Astrocyte (in vitro differentiated cells and primary cell): ENCODE data around the gene SIRPG. TPM values are rescaled to one million over a fixed set of nuclear protein-coding genes. Genes with fewer than 3 reads are reported as not detected.
A peak's percentile ranks its signal among the peaks of the same experiment; 100 is the strongest.

Experiments used
- DNase-seq: peaks from one replicate; pipeline ENCODE4 v3.0.0-alpha.2; 2010; ENCODE audit warnings: low read depth
- FAIRE-seq: peaks from 2 replicates; lab custom pipeline; 2011; peaks lifted over from hg19 to GRCh38; lab: Jason Lieb, UNC
- H2AFZ ChIP-seq: 2 replicates; pipeline ENCODE4 v1.6.0; 2012; ENCODE audit warnings: low read depth, low read length, inconsistent platforms
- H3K27ac ChIP-seq: 2 replicates; pipeline ENCODE4 v1.5.1; 2011; ENCODE audit warnings: low read depth, low read length, inconsistent platforms
- H3K27me3 ChIP-seq: 2 replicates; pipeline ENCODE4 v1.6.0; 2011; ENCODE audit warnings: low read length, inconsistent platforms; ENCODE audit not compliant: insufficient read depth
- H3K36me3 ChIP-seq: 2 replicates; pipeline ENCODE4 v1.5.1; 2011; ENCODE audit warnings: low read length, inconsistent platforms; ENCODE audit not compliant: insufficient read depth
- H3K4me1 ChIP-seq: 2 replicates; pipeline ENCODE4 v1.5.1; 2011; ENCODE audit warnings: low read length, inconsistent platforms; ENCODE audit not compliant: insufficient read depth
- H3K4me2 ChIP-seq: 2 replicates; pipeline ENCODE4 v1.6.0; 2012; ENCODE audit warnings: low read length, inconsistent platforms
- H3K4me3 ChIP-seq: 2 replicates; pipeline ENCODE4 v1.5.1; 2011; ENCODE audit warnings: low read depth, mild to moderate bottlenecking, low read length, inconsistent platforms; ENCODE audit not compliant: insufficient read depth
- H3K79me2 ChIP-seq: 2 replicates; pipeline ENCODE4 v1.6.0; 2012; ENCODE audit warnings: mild to moderate bottlenecking, low read length, inconsistent platforms; ENCODE audit not compliant: insufficient read depth
- H3K9ac ChIP-seq: 2 replicates; pipeline ENCODE4 v1.6.0; 2012; ENCODE audit warnings: mild to moderate bottlenecking, low read length, inconsistent platforms
- H3K9me3 ChIP-seq: 2 replicates; pipeline ENCODE4 v1.5.1; 2012; ENCODE audit warnings: low read depth, mild to moderate bottlenecking, low read length, inconsistent platforms; ENCODE audit not compliant: insufficient read depth
- H4K20me1 ChIP-seq: 2 replicates; pipeline ENCODE4 v1.6.0; 2012; ENCODE audit warnings: low read length, inconsistent platforms; ENCODE audit not compliant: insufficient read depth
- H3K27ac Mint-ChIP-seq: one replicate; pipeline ENCODE4 v1.8.0; 2021; ENCODE audit warnings: mild to moderate bottlenecking, mixed read lengths; ENCODE audit not compliant: unreplicated experiment
- H3K27me3 Mint-ChIP-seq: one replicate; pipeline ENCODE4 v1.8.0; 2021; ENCODE audit warnings: low read depth, mixed read lengths; ENCODE audit not compliant: unreplicated experiment
- H3K36me3 Mint-ChIP-seq: one replicate; pipeline ENCODE4 v1.8.0; 2021; ENCODE audit warnings: low read depth, mixed read lengths; ENCODE audit not compliant: unreplicated experiment
- H3K4me1 Mint-ChIP-seq: one replicate; pipeline ENCODE4 v1.8.0; 2021; ENCODE audit warnings: low read depth, mixed read lengths; ENCODE audit not compliant: unreplicated experiment
- H3K4me3 Mint-ChIP-seq: one replicate; pipeline ENCODE4 v1.8.0; 2021; ENCODE audit warnings: mild to moderate bottlenecking, moderate library complexity, mixed read lengths; ENCODE audit not compliant: unreplicated experiment
- H3K9me3 Mint-ChIP-seq: one replicate; pipeline ENCODE4 v1.8.0; 2021; ENCODE audit warnings: mild to moderate bottlenecking, mixed read lengths; ENCODE audit not compliant: unreplicated experiment
- CTCF ChIP-seq: IDR thresholded peaks from 2 replicates; pipeline ENCODE4 v1.5.1; 2011; ENCODE audit warnings: low read depth, mild to moderate bottlenecking, inconsistent platforms, low read length, moderate library complexity; ENCODE audit not compliant: insufficient read depth
- EZH2 ChIP-seq: IDR thresholded peaks from 2 replicates; pipeline ENCODE4 v1.6.1; 2012; ENCODE audit warnings: mild to moderate bottlenecking, low read length, inconsistent platforms; ENCODE audit not compliant: insufficient read depth
- total RNA-seq: library from RNA; stranded (reverse); gene quantifications from 2 replicates; pipeline ENCODE4 v1.2.1, GENCODE V29; 2021

Gene SIRPG
- total RNA-seq, 1 donor from 2014 or later: not detected

GRCh38 chr20:1671891-1672669 lies 14.5 kb upstream of the SIRPG start:
- Histone ChIP-seq H3K4me3 (no peak overlapping the region), H3K27ac (no peak overlapping the region), H4K20me1 (no peaks in the 10 kb centered on the region), H3K27me3 (peaks cover 8% of the 10 kb centered on the region), H3K36me3 (no peaks in the 10 kb centered on the region), H3K4me2 (no peak overlapping the region), H2AFZ (no peak overlapping the region), H3K79me2 (no peaks in the 10 kb centered on the region), H3K9me3 (no peaks in the 10 kb centered on the region), H3K4me1 (no peaks in the 10 kb centered on the region), H3K9ac (no peak overlapping the region)
- DNase-seq (no peak), FAIRE-seq (no peak)
- H3K4me3 Mint-ChIP-seq: no peak overlapping the region
- no peaks in the 10 kb centered on the region for H3K9me3 Mint-ChIP-seq
- peaks cover 15% of the 10 kb centered on the region for H3K27me3 Mint-ChIP-seq
- peaks cover 7% of the 10 kb centered on the region for H3K4me1 Mint-ChIP-seq
- TF ChIP-seq CTCF (no peak), EZH2 (no peak)
- no peak overlapping the region for H3K27ac Mint-ChIP-seq
- H3K36me3 Mint-ChIP-seq: no peaks in the 10 kb centered on the region

- peaks cover 5% of the 10 kb centered on the region for H3K4me1 Mint-ChIP-seq
- H3K4me3 Mint-ChIP-seq: no peak overlapping the region
- peak; percentile 5 for DNase-seq
- H3K4me1 ChIP-seq: no peaks in the 10 kb centered on the region
- no peaks in the 10 kb centered on the region for H3K9me3 ChIP-seq
- no peaks in the 10 kb centered on the region for H3K9me3 Mint-ChIP-seq
- no peak overlapping the region for H3K9ac ChIP-seq
- H3K27ac Mint-ChIP-seq: no peak overlapping the region
- TF ChIP-seq EZH2 (no peak), CTCF (no peak)
- H3K79me2 ChIP-seq: no peaks in the 10 kb centered on the region
- FAIRE-seq: peak; percentile 37
- H3K36me3 ChIP-seq: no peaks in the 10 kb centered on the region
- H4K20me1 ChIP-seq: no peaks in the 10 kb centered on the region
- H3K4me3 ChIP-seq: no peak overlapping the region
- H3K27me3 ChIP-seq: no peaks in the 10 kb centered on the region
- no peak overlapping the region for H2AFZ ChIP-seq
- no peaks in the 10 kb centered on the region for H3K36me3 Mint-ChIP-seq
- H3K27me3 Mint-ChIP-seq: peaks cover 8% of the 10 kb centered on the region
- H3K4me2 ChIP-seq: no peak overlapping the region
- H3K27ac ChIP-seq: no peak overlapping the region
These were observed 11.7 kb upstream of the SIRPG start for GRCh38 chr20:1669304-1669703.

- Histone ChIP-seq H3K36me3 (no peaks in the 10 kb centered on the region), H3K9me3 (no peaks in the 10 kb centered on the region), H3K27me3 (no peaks in the 10 kb centered on the region), H4K20me1 (no peaks in the 10 kb centered on the region), H3K4me2 (no peak overlapping the region), H3K79me2 (no peaks in the 10 kb centered on the region), H3K4me1 (no peaks in the 10 kb centered on the region), H2AFZ (no peak overlapping the region), H3K27ac (no peak overlapping the region), H3K9ac (no peak overlapping the region), H3K4me3 (no peak overlapping the region)
- H3K27me3 Mint-ChIP-seq: no peaks in the 10 kb centered on the region
- no peaks in the 10 kb centered on the region for H3K36me3 Mint-ChIP-seq
- peaks cover 4% of the 10 kb centered on the region for H3K9me3 Mint-ChIP-seq
- FAIRE-seq (no peak), DNase-seq (no peak)
- H3K4me1 Mint-ChIP-seq: peaks cover 11% of the 10 kb centered on the region
- no peak overlapping the region for H3K27ac Mint-ChIP-seq
- no peak for TF ChIP-seq EZH2
- no peak for TF ChIP-seq CTCF
- no peak overlapping the region for H3K4me3 Mint-ChIP-seq
These were observed 10.0 kb upstream of the SIRPG start for GRCh38 chr20:1667502-1668085.
